K562 (cell line): ENCODE measurements around the gene SKAP1. TPM values are rescaled to one million over a fixed set of nuclear protein-coding genes. Genes with fewer than 3 reads are reported as not detected.

Source experiments
- ATAC-seq: fragments of 200-7000 bp; cut with Tn5 transposase; 3 replicates; pipeline ENCODE4 v1.9.1; 2020; ENCODE audit warnings: moderate library complexity
- BruUV-seq: library from RNA; stranded (reverse); fragments of 400-500 nt; replicated peaks from 2 replicates; lab custom pipeline; 2021; lab: Mats Ljungman, UMichigan
- CTCF ChIA-PET: fragments of 300-600 bp; formaldehyde crosslinking; extraction: SDS; loops from one replicate; lab custom pipeline; 2021; ENCODE audit warnings: low intra/inter-chr PET ratio; lab: Yijun Ruan, JAX
- POLR2A ChIA-PET: fragments of 300-600, 350-650 bp; sonication (Branson Sonifier 250); formaldehyde crosslinking; extraction: SDS; loops from one replicate; lab custom pipeline; 2021; ENCODE audit warnings: antibody characterized with exemption, inconsistent platforms; lab: Yijun Ruan, JAX
- DNase-seq, 4 experiments: peaks; one replicate each; pipeline versions ENCODE4 v3.0.0 to v3.0.0-alpha.2; 2011 to 2018; ENCODE audit warnings: low spot score in 3 of 4, mixed read lengths in 3 of 4; ENCODE audit errors: extremely low read depth in 1 of 4
- FAIRE-seq: peaks from 2 replicates; lab custom pipeline; 2011; peaks lifted over from hg19 to GRCh38; lab: Jason Lieb, UNC
- H2AFZ ChIP-seq: 2 replicates; pipeline ENCODE4 v1.6.0; 2011; ENCODE audit warnings: low read depth, low read length, control low read depth, inconsistent platforms
- H3K27ac ChIP-seq: fragments of 200-600 bp; 3 replicates; pipeline ENCODE4 v1.8.0; 2011; ENCODE audit warnings: low read depth, mild to moderate bottlenecking, control low read depth, inconsistent platforms, low read length, moderate library complexity, mixed read lengths; ENCODE audit errors: extremely low read depth
- H3K27me3 ChIP-seq, 2 experiments: fragments of 300-600 bp in 1 of 2; 2 replicates in 1 of 2; 3 replicates in 1 of 2; pipeline versions ENCODE4 v1.6.0 to v1.8.0; 2011; ENCODE audit warnings: inconsistent platforms in 2 of 2, low read length in 2 of 2, mild to moderate bottlenecking in 1 of 2, mixed read lengths in 1 of 2, moderate library complexity in 1 of 2; ENCODE audit not compliant: control insufficient read depth in 2 of 2, insufficient read depth in 2 of 2
- H3K36me3 ChIP-seq: fragments of 300-600 bp; 3 replicates; pipeline ENCODE4 v1.8.0; 2011; ENCODE audit warnings: mild to moderate bottlenecking, low read length, inconsistent platforms; ENCODE audit not compliant: control insufficient read depth, insufficient read depth
- H3K4me1 ChIP-seq, 2 experiments: fragments of 200-600 bp in 1 of 2; replicated peaks in 1 of 2; 2 replicates in 1 of 2; 3 replicates in 1 of 2; pipeline versions ENCODE4 v1.5.1 to v1.8.0; 2011; ENCODE audit warnings: inconsistent platforms in 2 of 2, low read length in 2 of 2, mild to moderate bottlenecking in 1 of 2, mixed read lengths in 1 of 2, moderate library complexity in 1 of 2; ENCODE audit not compliant: control insufficient read depth in 2 of 2, insufficient read depth in 2 of 2
- H3K4me2 ChIP-seq: 2 replicates; pipeline ENCODE4 v1.6.1; 2011; ENCODE audit warnings: low read length, control low read depth, inconsistent platforms, mixed read lengths; ENCODE audit not compliant: insufficient read depth
- H3K4me3 ChIP-seq: fragments of 200-600 bp; sonication (generic), shearing (Covaris generic); 2 replicates; pipeline ENCODE4 v1.5.1; 2016; ENCODE audit warnings: control low read depth, inconsistent platforms
- H3K79me2 ChIP-seq: fragments of 200-600 bp; 3 replicates; pipeline ENCODE4 v1.8.0; 2011; ENCODE audit warnings: low read length, inconsistent platforms; ENCODE audit not compliant: control insufficient read depth, insufficient read depth
- H3K9ac ChIP-seq, 2 experiments: 2 replicates each; pipeline versions ENCODE4 v1.6.0 to v1.6.1; 2011; ENCODE audit warnings: low read depth in 2 of 2, low read length in 2 of 2, control low read depth in 1 of 2, inconsistent platforms in 1 of 2, mild to moderate bottlenecking in 1 of 2, mixed read lengths in 1 of 2; ENCODE audit not compliant: insufficient read depth in 1 of 2
- H3K9me1 ChIP-seq: one replicate; pipeline ENCODE4 v1.6.0; 2011; ENCODE audit warnings: inconsistent platforms, mild to moderate bottlenecking, low read length, moderate library complexity; ENCODE audit not compliant: control insufficient read depth, insufficient read depth
- H3K9me3 ChIP-seq: replicated peaks from 2 replicates; pipeline ENCODE4 v1.5.1; 2011; ENCODE audit warnings: low read depth, low read length, inconsistent platforms; ENCODE audit not compliant: control insufficient read depth, insufficient read depth
- H4K20me1 ChIP-seq: replicated peaks from 2 replicates; pipeline ENCODE4 v1.6.1; 2011; ENCODE audit warnings: low read length, inconsistent platforms, mixed read lengths; ENCODE audit not compliant: control insufficient read depth, insufficient read depth
- ARHGAP35 ChIP-seq: fragments of 450-650 bp; IDR thresholded peaks from 2 replicates; pipeline ENCODE4 v1.6.1; 2018; ENCODE audit not compliant: partially characterized antibody
- CTBP1 ChIP-seq: fragments of 450-650 bp; IDR thresholded peaks from 2 replicates; pipeline ENCODE4 v1.6.1; 2016; ENCODE audit warnings: borderline replicate concordance
- KAT8 ChIP-seq: fragments of 450-650 bp; IDR thresholded peaks from 2 replicates; pipeline ENCODE4 v1.6.1; 2016; ENCODE audit warnings: low read depth, mild to moderate bottlenecking
- KHSRP ChIP-seq: fragments of 450-650 bp; IDR thresholded peaks from 2 replicates; pipeline ENCODE4 v1.6.1; 2017
- NR4A1 ChIP-seq, 2 experiments: fragments of 250-450 bp in 1 of 2; fragments of 450-650 bp in 1 of 2; sonication (Bioruptor Pico) in 1 of 2; IDR thresholded peaks; 2 replicates each; pipeline versions ENCODE4 v1.4.0 to v1.6.1; 2016 to 2020; ENCODE audit warnings: mild to moderate bottlenecking in 2 of 2, missing compliant biosample characterization in 1 of 2, missing genetic modification characterization in 1 of 2, moderate library complexity in 1 of 2
- PHF8 ChIP-seq: fragments of 200-600 bp; sonication (generic); IDR thresholded peaks from 2 replicates; pipeline ENCODE4 v1.6.1; 2012; ENCODE audit warnings: mixed run types, mild to moderate bottlenecking, inconsistent platforms, low read length, moderate library complexity, borderline replicate concordance
- SIN3B ChIP-seq: fragments of 450-650 bp; IDR thresholded peaks from 2 replicates; pipeline ENCODE4 v1.6.1; 2017; ENCODE audit warnings: low read depth, mild to moderate bottlenecking, moderate library complexity
- SP2 ChIP-seq: IDR thresholded peaks from 2 replicates; pipeline ENCODE4 v1.6.1; 2011; ENCODE audit warnings: mild to moderate bottlenecking, low read depth, low read length, moderate library complexity; ENCODE audit not compliant: poor library complexity, severe bottlenecking; ENCODE audit errors: extremely low read depth
- ZNF23 ChIP-seq: fragments of 250-450 bp; sonication (Bioruptor Pico); IDR thresholded peaks from 2 replicates; pipeline ENCODE4 v1.4.0; 2020; ENCODE audit warnings: mild to moderate bottlenecking
- ZNF263 ChIP-seq: sonication (generic); formaldehyde crosslinking; IDR thresholded peaks from 2 replicates; pipeline ENCODE4 v1.8.0; 2022; ENCODE audit warnings: mild to moderate bottlenecking, missing genetic modification reagents, borderline replicate concordance
- WGBS: fragments of 100-300 bp; shearing (Covaris generic); methylation state at CpG from one replicate; pipeline ENCODE4 v1.1.6; 2016; ENCODE audit warnings: low coverage, mixed read lengths; ENCODE audit not compliant: insufficient coverage; ENCODE audit errors: missing lambda C conversion rate; 5-methylcytosine and 5-hydroxymethylcytosine counted together
- in situ Hi-C: fragments of 300-500 bp; cut with MboI; formaldehyde crosslinking; loops from 4 replicates; pipeline ENCODE4 v1.15.0; 2018; ENCODE audit warnings: inconsistent platforms, mixed read lengths
- intact Hi-C: fragments of 100-400 bp; cut with micrococcal nuclease; formaldehyde crosslinking; loops from 2 replicates; pipeline ENCODE4 v1.14.2; 2022
- polyA plus RNA-seq, 8 experiments: library from polyadenylated mRNA; depleted of rRNA in 4 of 8; stranded (reverse) in 5 of 8; unstranded in 3 of 8; fragments of >200 nt; fragmentation: Nextera tagmentation in 2 of 8; fragmentation: Illumina TruSeq in 1 of 8; extraction: Ambion mirVana in 2 of 8; extraction: Trizol in 1 of 8; gene quantifications; 2 replicates each; pipeline versions ENCODE4 v1.2.1 to v1.2.3, GENCODE V29; 2011 to 2014; ENCODE audit warnings: inconsistent platforms in 1 of 8, missing spikeins in 1 of 8
- total RNA-seq, 7 experiments: library from RNA; depleted of rRNA in 6 of 7; stranded (reverse); fragments of >200 nt in 6 of 7; fragmentation: Illumina TruSeq in 2 of 7; extraction: Trizol in 2 of 7; gene quantifications; 2 replicates each; pipeline versions ENCODE4 v1.2.1 to v1.2.3, GENCODE V29; 2011 to 2021; ENCODE audit warnings: low replicate concordance in 1 of 7
- TF ChIP-seq, protein P1 (sequence below): sonication (generic); formaldehyde crosslinking; IDR thresholded peaks from 2 replicates; pipeline ENCODE4 v1.8.0; 2022; ENCODE audit warnings: mild to moderate bottlenecking, missing genetic modification reagents, borderline replicate concordance
- TF ChIP-seq, protein P2 (sequence below): fragments of 250-450 bp; sonication (Bioruptor Pico); IDR thresholded peaks from 2 replicates; pipeline ENCODE4 v1.6.1; 2021; ENCODE audit warnings: mild to moderate bottlenecking
- TF ChIP-seq, protein P3 (sequence below): fragments of 250-450 bp; sonication (Bioruptor Pico); IDR thresholded peaks from 2 replicates; pipeline ENCODE4 v1.8.0; 2022; ENCODE audit warnings: inconsistent platforms, mild to moderate bottlenecking, moderate library complexity, borderline replicate concordance
- TF ChIP-seq, protein P4 (sequence below), 2 experiments: fragments of 450-650 bp; conservative IDR thresholded peaks; 2 replicates each; pipeline ENCODE4 v1.6.1; 2017; ENCODE audit warnings: mild to moderate bottlenecking in 2 of 2, moderate library complexity in 2 of 2

The SKAP1 gene
- total and polyA plus RNA-seq, 9 of the 15 experiments (the other 6 are each of a cell fraction or from before 2014, with no cell fraction given): 0.06 to 0.80 (median 0.10) TPM; not detected in 4

DNA sequence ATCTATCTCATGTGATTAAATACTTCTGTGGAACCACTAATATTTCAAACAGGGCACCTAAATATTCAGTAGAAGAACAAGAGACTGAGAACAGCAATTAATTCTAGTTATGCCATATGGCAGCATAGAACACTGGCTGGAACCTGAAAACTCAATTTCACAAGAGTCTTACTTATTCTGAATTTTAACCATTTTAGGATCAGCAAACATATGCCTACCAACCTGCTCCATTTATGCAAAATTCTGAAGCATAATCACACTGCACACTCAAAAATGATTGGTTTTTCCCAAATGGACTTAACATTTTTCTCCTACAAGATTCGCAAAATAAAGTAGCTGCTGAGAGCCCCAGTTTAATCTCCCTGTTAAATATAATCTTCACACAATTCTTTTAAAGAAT lies 43.2 kb downstream of the SKAP1 start:
- 86% methylated on average over 1 of the region's 1 CpG for WGBS
- in situ Hi-C loops (no loop called here), intact Hi-C loops (no loop called here)
- H3K4me3 ChIP-seq: no peak overlapping the region
- no peak for FAIRE-seq
- no TSS peak for BruUV-seq
- H2AFZ ChIP-seq: no peak overlapping the region
- H3K36me3 ChIP-seq: no peaks in the 10 kb centered on the region
- H3K9ac ChIP-seq: no peak overlapping the region
- no peak for ATAC-seq
- H3K4me1 ChIP-seq: peaks cover 0 to 26% of the 10 kb centered on the region in 2 experiments; a peak in 3 of 5 replicates
- ChIA-PET POLR2A (interaction anchor here (0.6 to 1.7 kb wide), 5 partner anchors 8 to 668 kb away, joined by 3 to 6 read pairs (median 3); no protein-coding TSS in a partner anchor), CTCF (interaction anchor here (0.7 kb wide), 1 partner anchor 55 kb away, joined by 3 read pairs; no protein-coding TSS in a partner anchor)
- no peak overlapping the region for H3K4me2 ChIP-seq
- no peaks in the 10 kb centered on the region for H4K20me1 ChIP-seq
- TF ChIP-seq, protein P1, sequence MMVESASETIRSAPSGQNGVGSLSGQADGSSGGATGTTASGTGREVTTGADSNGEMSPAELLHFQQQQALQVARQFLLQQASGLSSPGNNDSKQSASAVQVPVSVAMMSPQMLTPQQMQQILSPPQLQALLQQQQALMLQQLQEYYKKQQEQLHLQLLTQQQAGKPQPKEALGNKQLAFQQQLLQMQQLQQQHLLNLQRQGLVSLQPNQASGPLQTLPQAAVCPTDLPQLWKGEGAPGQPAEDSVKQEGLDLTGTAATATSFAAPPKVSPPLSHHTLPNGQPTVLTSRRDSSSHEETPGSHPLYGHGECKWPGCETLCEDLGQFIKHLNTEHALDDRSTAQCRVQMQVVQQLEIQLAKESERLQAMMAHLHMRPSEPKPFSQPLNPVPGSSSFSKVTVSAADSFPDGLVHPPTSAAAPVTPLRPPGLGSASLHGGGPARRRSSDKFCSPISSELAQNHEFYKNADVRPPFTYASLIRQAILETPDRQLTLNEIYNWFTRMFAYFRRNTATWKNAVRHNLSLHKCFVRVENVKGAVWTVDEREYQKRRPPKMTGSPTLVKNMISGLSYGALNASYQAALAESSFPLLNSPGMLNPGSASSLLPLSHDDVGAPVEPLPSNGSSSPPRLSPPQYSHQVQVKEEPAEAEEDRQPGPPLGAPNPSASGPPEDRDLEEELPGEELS (CRISPR knock-in tag): no peak
- no peak for TF ChIP-seq ZNF23 (CRISPR knock-in tag)
- TF ChIP-seq ARHGAP35: no peak
- TF ChIP-seq SP2: no peak
- TF ChIP-seq KAT8: no peak
- no peak for TF ChIP-seq CTBP1
- TF ChIP-seq SIN3B: no peak
- TF ChIP-seq, protein P2, sequence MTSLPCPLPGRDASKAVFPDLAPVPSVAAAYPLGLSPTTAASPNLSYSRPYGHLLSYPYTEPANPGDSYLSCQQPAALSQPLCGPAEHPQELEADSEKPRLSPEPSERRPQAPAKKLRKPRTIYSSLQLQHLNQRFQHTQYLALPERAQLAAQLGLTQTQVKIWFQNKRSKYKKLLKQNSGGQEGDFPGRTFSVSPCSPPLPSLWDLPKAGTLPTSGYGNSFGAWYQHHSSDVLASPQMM: no peak
- TF ChIP-seq ZNF263 (CRISPR knock-in tag): no peak
- TF ChIP-seq NR4A1 (CRISPR knock-in tag; IDR thresholded peaks at IDR 0.05): no peak
- no peak for TF ChIP-seq NR4A1 (tag; IDR thresholded peaks at IDR 0.05)
- TF ChIP-seq, protein P3, sequence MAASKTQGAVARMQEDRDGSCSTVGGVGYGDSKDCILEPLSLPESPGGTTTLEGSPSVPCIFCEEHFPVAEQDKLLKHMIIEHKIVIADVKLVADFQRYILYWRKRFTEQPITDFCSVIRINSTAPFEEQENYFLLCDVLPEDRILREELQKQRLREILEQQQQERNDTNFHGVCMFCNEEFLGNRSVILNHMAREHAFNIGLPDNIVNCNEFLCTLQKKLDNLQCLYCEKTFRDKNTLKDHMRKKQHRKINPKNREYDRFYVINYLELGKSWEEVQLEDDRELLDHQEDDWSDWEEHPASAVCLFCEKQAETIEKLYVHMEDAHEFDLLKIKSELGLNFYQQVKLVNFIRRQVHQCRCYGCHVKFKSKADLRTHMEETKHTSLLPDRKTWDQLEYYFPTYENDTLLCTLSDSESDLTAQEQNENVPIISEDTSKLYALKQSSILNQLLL (CRISPR knock-in tag): no peak
- TF ChIP-seq KHSRP: no peak
- TF ChIP-seq, protein P4, sequence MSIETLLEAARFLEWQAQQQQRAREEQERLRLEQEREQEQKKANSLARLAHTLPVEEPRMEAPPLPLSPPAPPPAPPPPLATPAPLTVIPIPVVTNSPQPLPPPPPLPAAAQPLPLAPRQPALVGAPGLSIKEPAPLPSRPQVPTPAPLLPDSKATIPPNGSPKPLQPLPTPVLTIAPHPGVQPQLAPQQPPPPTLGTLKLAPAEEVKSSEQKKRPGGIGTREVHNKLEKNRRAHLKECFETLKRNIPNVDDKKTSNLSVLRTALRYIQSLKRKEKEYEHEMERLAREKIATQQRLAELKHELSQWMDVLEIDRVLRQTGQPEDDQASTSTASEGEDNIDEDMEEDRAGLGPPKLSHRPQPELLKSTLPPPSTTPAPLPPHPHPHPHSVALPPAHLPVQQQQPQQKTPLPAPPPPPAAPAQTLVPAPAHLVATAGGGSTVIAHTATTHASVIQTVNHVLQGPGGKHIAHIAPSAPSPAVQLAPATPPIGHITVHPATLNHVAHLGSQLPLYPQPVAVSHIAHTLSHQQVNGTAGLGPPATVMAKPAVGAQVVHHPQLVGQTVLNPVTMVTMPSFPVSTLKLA (conservative IDR thresholded peaks at IDR 0.05): no peak
- TF ChIP-seq PHF8: no peak
- no peak overlapping the region for H3K27ac ChIP-seq
- no peaks in the 10 kb centered on the region for H3K79me2 ChIP-seq
- H3K27me3 ChIP-seq: no peaks in the 10 kb centered on the region
- no peaks in the 10 kb centered on the region for H3K9me1 ChIP-seq
- no peak for DNase-seq
- no peaks in the 10 kb centered on the region for H3K9me3 ChIP-seq
